IMR-90 (cell line): ENCODE results near the gene PALLD.

Experiments
- BHLHE40 ChIP-seq: fragments of 150-350 bp; IDR thresholded peaks from 2 replicates; pipeline ENCODE4 v1.6.1; 2016; ENCODE audit warnings: mild to moderate bottlenecking, low read depth, low read length
- CEBPB ChIP-seq: IDR thresholded peaks from 2 replicates; pipeline ENCODE4 v1.6.1; 2012; ENCODE audit warnings: low read depth, low read length, improper control_type of control experiment
- MAFK ChIP-seq: IDR thresholded peaks from 2 replicates; pipeline ENCODE4 v1.6.1; 2012; ENCODE audit warnings: low read depth, low read length, improper control_type of control experiment
- MAZ ChIP-seq: IDR thresholded peaks from 2 replicates; pipeline ENCODE4 v1.6.1; 2012; ENCODE audit warnings: low read depth, mild to moderate bottlenecking, low read length, improper control_type of control experiment, moderate library complexity, borderline replicate concordance
- MXI1 ChIP-seq: IDR thresholded peaks from 2 replicates; pipeline ENCODE4 v1.6.1; 2012; ENCODE audit warnings: low read depth, mild to moderate bottlenecking, low read length, moderate library complexity, borderline replicate concordance
- POLR2A ChIP-seq: IDR thresholded peaks from 2 replicates; pipeline ENCODE4 v1.6.1; 2012; ENCODE audit warnings: mild to moderate bottlenecking, low read depth, low read length
- RAD21 ChIP-seq: IDR thresholded peaks from 2 replicates; pipeline ENCODE4 v1.6.1; 2012; ENCODE audit warnings: low read length, improper control_type of control experiment
- RCOR1 ChIP-seq: IDR thresholded peaks from 2 replicates; pipeline ENCODE4 v1.6.1; 2012; ENCODE audit warnings: mild to moderate bottlenecking, low read length, improper control_type of control experiment; ENCODE audit not compliant: insufficient replicate concordance
- SMC3 ChIP-seq: fragments of 150-350 bp; IDR thresholded peaks from 2 replicates; pipeline ENCODE4 v1.6.1; 2016; ENCODE audit warnings: low read depth, mild to moderate bottlenecking, antibody characterized with exemption, low read length, moderate library complexity
- TF ChIP-seq, protein P1 (sequence below): conservative IDR thresholded peaks from 2 replicates; pipeline ENCODE4 v1.5.1; 2012; ENCODE audit warnings: mild to moderate bottlenecking, low read depth, low read length, improper control_type of control experiment
- TF ChIP-seq, protein P2 (sequence below): fragments of 150-350 bp; IDR thresholded peaks from 2 replicates; pipeline ENCODE4 v1.6.1; 2017; ENCODE audit warnings: mild to moderate bottlenecking, antibody characterized with exemption, low read length, low read depth

DNA sequence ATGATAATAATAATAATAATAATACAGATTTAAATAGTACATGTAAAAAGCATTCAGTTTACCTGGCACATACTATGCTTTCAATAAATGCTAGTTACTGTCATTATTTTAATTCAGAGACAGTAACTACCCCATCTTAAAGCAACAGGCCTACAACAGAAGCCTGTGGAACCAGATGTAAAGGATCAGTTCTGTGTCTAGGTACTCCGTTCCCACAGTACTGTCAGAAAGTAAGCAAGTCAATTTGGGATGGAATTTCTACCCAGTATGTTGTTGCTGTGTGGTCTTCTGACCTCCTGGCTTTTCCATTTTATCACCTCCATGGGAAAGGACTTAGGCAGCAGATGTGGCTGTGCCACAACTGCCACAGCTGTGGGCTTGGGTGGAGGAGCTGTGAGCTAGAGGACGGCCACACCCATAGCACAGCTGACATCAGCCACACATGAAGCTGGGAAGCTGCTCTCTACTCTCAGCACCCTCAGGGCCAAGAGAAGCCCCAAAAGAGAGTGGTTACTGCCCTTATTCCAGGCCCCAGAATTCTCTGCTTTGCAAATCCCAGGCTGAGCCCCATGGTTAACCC, 410.4 kb downstream of the PALLD start:
- TF ChIP-seq, protein P1, sequence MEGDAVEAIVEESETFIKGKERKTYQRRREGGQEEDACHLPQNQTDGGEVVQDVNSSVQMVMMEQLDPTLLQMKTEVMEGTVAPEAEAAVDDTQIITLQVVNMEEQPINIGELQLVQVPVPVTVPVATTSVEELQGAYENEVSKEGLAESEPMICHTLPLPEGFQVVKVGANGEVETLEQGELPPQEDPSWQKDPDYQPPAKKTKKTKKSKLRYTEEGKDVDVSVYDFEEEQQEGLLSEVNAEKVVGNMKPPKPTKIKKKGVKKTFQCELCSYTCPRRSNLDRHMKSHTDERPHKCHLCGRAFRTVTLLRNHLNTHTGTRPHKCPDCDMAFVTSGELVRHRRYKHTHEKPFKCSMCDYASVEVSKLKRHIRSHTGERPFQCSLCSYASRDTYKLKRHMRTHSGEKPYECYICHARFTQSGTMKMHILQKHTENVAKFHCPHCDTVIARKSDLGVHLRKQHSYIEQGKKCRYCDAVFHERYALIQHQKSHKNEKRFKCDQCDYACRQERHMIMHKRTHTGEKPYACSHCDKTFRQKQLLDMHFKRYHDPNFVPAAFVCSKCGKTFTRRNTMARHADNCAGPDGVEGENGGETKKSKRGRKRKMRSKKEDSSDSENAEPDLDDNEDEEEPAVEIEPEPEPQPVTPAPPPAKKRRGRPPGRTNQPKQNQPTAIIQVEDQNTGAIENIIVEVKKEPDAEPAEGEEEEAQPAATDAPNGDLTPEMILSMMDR, result no peak
- TF ChIP-seq MAZ (no peak), POLR2A (no peak), MAFK (no peak), RAD21 (no peak), RCOR1 (no peak), CEBPB (no peak), MXI1 (no peak), SMC3 (no peak), BHLHE40 (no peak)
- TF ChIP-seq, protein P2, sequence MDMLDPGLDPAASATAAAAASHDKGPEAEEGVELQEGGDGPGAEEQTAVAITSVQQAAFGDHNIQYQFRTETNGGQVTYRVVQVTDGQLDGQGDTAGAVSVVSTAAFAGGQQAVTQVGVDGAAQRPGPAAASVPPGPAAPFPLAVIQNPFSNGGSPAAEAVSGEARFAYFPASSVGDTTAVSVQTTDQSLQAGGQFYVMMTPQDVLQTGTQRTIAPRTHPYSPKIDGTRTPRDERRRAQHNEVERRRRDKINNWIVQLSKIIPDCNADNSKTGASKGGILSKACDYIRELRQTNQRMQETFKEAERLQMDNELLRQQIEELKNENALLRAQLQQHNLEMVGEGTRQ, result no peak
